Transverse colon (tissue), 3 donors: ENCODE measurements around the gene MEF2B.

Experiments used
- CTCF ChIP-seq, 5 experiments: fragments of 200-600 bp in 3 of 5; fragments of 450-650 bp in 2 of 5; sonication (generic) in 3 of 5; IDR thresholded peaks; 1 replicate in 2 of 5; 2 replicates in 3 of 5; pipeline ENCODE4 v1.5.1; 2016 to 2017; ENCODE audit warnings: antibody characterized with exemption in 5 of 5, inconsistent platforms in 3 of 5, mild to moderate bottlenecking in 2 of 5, moderate library complexity in 1 of 5
- EP300 ChIP-seq: sonication (generic); formaldehyde crosslinking; IDR thresholded peaks from one replicate; pipeline ENCODE4 v1.6.1; 2017; ENCODE audit warnings: antibody characterized with exemption, low read depth

GRCh38 chr19:19170053-19170872, at the start of gene MEF2B:
- TF ChIP-seq CTCF (IDR thresholded peaks at IDR 0.05) (no peak), EP300 (no peak)
